ENCODE data around the gene OR10H5.

OR10H5 gene

DNA sequence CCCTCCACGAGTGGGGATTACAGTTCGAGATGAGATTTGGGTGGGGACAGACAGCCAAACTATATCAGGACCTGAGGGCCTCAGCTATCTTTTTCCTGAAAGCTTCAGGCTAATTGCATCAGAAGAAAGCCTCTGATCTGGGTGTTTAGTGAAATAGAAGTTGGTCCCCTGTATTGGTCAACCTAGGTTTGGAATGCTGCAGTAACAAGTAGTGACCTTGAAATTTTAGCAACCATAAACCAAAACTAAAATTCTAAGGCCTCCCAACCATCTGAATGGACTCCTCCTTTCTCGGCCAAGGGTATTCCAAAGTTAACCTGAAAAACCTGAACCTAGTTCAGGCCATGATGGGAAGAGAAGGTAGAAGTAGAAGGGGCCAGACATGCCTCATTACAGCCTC, 62.9 kb downstream of the OR10H5 start:
- DNase-seq (ENCODE audit: low spot score), result no peak
